HG03432 (cell line): Measurements from ENCODE around the gene USHBP1.

Experiments used
- ATAC-seq: cut with Tn5 transposase; IDR thresholded peaks from one replicate; pipeline ENCODE4 v1.9.1; 2021; ENCODE audit warnings: mild to moderate bottlenecking, moderate library complexity; ENCODE audit not compliant: unreplicated experiment

The USHBP1 gene

DNA sequence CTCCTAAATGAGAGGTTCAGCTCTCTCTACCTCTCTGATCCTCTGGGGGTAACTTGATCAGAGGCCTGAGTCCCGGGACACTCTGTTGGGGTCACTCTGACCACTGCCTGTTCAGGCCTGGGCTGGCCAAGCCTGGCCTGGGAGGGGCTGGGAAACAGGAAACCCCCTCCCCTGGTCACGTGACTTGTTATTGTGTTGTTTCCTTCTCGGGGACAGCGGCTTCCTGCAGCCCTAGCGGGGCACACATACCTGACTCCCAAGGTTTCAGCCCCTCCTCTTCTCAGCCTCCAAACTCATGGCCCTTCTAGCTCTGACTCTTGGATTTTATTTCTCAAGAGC, at the start of gene USHBP1:
Gene USHBP1 (minus strand): TSS at position 105 of the 339 bp plus-strand sequence. CDS start 446 bp downstream, outside the sequence.
- no peak for ATAC-seq

GRCh38 chr19:17314007-17314593, 49.6 kb upstream of the USHBP1 start:
- ATAC-seq, result no peak

GRCh38 chr19:17312189-17313113, 47.9 kb upstream of the USHBP1 start:
- ATAC-seq, result no peak

DNA sequence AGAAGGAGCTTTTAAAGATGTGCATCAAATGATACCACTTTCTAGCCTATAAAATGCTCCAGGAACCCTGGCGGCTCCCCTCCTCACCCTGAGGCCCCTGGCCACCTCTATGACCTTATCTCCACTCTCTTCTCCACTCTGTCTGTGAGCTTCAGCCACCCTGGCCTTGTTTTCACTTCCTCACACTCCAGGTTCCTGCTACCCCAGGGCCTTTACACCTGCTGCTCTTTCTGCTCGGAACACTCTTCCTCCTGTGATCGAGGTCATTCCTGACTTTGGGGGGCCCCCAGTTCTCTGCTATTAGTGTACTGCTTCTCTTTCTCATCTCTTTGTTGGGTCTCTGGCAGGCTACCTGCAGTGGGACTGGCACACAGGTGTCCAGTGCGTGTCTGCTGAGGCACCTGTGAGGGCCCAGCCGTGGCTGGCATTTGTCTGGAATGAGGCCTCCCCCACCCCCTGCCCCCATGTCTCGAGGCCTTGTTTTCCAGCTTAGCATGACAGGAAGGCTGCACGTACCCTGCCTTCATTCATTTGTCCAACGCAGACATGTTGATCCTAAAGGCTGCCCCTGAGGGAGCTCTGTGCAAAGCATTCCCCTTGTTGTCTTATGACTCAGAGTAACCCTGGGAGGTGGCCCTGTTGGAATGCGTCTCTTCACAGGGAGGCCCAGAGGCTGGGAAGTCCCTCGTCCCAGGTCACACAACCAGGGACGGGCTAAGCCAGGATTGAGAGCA, 47.1 kb upstream of the USHBP1 start:
- no peak for ATAC-seq

GRCh38 chr19:17309965-17310461, 45.5 kb upstream of the USHBP1 start:
- ATAC-seq, result no peak

- ATAC-seq, result peak; percentile 49
These were observed 44.8 kb upstream of the USHBP1 start, which contains the start of gene DDA1 for GRCh38 chr19:17309198-17309964. DDA1 (plus strand) TSS chr19:17309563; CDS start chr19:17309655, 92 bp downstream.

DNA sequence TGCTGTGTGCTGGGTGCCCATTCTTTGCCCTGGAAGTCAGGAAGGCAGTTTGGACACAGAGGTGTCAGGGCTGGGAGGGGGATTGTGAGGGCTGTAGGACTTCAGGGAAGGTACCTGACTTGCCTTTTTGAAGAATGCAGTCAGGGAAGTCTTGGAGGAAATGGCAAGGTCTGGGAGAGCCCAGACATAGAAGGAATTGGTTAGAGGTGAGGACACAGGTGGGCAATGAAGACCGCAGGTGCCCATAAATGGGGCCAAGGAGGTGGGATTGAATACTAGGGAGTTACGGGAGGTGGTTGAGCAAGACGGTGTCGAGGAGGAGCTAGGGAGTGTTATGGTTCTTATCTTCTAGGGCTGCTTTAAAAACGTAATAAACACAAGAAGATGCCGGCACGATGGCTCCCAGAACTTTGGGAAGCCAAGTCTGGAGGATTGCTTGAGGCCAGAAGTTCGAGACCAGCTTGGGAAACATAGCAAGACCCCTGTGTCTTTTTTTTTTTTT, 43.4 kb upstream of the USHBP1 start:
- ATAC-seq, result no peak

GRCh38 chr19:17306285-17306714, 41.8 kb upstream of the USHBP1 start:
- no peak for ATAC-seq

DNA sequence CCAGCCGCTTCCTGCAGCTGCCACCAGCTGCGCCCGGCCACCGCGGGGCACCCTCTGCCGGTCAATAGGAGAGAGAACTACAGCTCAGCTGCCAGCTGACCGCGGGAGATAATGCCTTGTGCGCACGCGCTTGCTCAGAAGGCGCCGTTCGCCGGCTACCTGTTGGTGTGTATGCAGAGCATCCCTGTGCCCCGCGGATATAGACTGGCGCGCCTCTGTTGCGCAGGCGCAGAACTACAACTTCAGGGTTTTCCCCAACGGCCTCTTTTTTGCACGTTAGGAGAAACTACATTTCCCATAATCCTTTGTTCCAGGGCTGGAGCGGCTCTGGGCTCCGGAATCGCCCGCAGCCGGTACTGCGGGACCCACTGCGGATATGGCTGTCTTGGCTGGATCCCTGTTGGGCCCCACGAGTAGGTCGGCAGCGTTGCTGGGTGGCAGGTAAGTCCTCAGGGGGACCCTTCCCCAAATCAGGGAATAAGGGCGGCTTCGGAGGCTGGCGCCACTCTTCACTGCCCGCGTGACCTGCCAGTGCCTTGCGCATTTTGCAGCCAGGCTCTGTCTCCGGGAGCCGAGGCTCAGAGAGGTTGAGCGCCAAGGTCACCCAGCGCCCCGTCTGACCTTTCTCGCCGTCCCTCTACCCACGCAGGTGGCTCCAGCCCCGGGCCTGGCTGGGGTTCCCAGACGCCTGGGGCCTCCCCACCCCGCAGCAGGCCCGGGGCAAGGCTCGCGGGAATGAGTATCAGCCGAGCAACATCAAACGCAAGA, 41.2 kb upstream of the USHBP1 start, which contains the start of gene MRPL34:
Gene MRPL34 (plus strand): TSS at position 356 of the 768 bp plus-strand sequence. CDS start 21 bp downstream, at position 377.
- peak; percentile 65 for ATAC-seq

- no peak for ATAC-seq
These were observed 40.6 kb upstream of the USHBP1 start for GRCh38 chr19:17305216-17305516.

DNA sequence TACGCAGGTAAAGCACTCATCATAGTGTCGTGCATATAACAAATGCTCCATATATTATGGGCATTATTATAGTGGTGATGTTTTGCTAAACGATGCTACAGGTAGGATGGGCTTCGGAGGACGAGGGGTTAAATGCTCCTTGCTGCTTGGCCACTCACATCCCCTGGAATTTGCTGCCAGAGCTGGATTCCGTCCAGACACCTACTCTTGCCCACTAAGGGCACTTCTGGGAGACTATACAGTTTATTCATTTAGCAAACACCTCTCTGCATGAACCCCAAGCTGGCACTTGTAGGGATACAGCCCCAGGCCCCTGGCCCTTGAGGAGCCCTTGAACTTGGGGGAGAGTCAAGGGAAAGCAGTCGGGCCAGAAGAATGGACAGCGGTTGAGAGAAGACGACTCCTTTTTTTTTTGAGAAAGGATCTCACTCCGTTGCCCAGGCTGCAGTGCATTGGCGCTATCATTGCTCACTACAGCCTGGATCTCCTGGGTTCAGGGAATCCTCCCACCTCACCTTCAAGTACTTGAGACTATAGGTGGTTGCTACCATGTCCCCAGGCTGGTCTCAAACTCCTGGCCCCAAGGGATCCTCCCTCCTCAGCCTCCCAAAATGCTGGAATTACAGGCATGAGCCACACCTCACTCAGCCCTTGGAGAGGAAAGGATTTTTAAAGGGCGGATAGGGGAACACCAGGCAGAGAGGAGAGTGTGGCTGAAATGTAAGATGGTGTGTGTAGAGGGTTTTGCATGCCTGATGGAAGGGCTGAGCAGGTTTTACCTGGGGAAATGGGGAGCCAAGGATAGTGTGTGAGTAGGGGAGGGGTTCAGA, 40.1 kb upstream of the USHBP1 start:
- ATAC-seq, result no peak

GRCh38 chr19:17303940-17304267, 39.4 kb upstream of the USHBP1 start:
- ATAC-seq, result no peak

GRCh38 chr19:17303167-17303939, 38.8 kb upstream of the USHBP1 start, which contains the start of gene ABHD8:
ABHD8 (minus strand) TSS chr19:17303425; CDS start chr19:17301616, 1,809 bp downstream.
- ATAC-seq, result peak; percentile 58

DNA sequence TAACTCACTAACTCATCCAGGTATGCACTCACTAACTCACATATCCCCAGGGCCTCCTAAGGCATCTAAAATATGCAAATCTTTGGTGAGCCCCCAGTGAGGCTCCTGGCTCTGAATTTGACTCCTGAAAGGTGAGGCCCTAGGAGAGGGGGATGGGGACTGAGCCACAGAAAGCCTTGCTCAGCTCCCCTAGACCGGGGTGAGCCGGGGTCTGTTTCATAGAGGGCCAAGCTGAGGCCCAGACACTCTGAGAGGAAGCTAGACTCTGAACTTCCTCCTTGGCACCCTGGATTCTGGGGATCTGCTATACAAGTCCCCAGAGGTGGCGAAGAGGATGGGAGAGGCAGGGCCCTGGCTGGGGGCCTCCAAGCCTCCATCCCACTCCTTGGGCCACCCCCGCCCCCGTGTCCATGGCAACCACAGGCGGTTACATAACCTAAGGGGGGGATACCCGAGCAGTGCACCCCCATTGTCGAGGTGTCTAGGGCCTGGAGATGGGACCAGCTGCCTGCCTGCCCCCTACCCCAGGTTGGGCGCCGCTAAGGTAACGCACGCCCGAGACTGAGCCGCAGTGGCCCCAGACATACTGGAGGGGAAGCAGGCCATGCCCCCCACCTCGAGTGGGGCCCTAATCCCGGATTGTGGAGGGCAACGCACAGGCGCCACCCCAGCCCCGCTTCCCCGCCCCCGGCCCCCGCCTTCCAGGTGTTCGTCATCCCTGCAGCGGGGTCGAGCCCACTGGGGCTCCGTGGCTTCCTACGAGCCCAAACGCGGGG, 38.0 kb upstream of the USHBP1 start:
- no peak for ATAC-seq

DNA sequence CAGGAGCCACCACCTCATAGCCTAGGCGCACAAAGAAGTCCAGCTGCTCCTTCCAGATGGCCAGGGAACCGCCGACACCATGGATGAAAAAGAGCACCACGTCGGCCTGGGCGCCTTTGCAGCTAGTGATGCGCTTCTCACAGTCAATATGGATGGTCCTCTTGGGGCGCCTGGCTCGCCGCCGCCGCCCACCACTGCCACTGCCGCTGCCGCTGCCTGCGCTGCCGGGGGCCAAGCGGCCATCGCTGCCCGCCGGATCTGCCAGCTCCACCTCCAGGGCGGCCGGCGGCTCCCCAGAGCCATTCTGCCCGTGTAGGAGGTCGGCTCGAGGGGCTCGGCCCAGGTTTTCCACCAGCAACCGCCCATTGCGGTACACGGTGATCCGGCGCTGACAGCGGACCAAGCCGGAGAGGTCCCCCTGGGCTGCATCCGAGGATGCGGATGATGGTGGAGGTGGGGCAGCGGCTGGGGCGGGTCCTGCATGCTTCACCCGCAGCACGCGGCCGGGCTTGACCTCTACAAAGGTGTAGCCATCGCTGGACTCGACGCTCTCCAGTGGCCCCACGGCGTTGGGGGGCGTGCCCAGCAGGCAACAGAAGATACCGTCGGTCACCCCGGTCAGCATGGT, 36.6 kb upstream of the USHBP1 start:
- no peak for ATAC-seq

DNA sequence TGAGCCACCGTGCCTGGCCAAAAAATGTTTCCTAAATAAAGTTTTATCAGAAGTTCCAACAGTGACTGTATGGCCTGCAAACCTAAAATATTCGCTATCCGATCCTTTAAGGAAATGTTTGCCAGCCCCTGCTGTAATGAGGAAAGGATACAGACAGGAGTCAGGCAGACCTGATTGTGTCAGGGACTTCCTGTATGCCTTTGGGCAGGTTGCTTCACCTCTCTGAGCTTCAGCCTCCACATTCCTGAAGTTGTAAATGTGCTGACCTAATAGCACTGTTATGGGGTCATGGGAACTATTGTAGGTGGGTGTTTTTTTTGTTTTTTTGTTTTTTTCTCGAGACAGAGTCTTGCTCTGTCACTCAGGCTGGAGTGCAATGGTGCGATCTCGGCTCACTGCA, 32.4 kb upstream of the USHBP1 start:
- no peak for ATAC-seq

DNA sequence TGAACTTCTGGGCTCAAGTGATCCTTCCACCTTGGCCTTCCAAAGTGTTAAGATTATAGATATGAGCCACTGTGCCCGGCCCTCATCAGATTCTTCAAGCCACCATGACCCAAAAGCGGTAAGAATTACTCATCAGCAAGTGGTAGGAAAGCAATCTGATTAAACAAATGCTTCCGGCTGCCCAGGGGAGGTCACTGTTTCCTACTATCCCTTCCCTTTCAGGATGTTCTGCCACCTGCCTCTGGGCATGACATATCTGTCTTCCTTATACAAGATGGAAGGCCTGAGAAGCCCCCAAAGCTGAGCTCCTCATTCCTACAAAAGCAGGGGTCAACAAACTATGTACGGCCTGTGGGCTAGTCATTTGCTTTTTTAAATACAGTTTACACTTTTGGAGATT, 31.7 kb upstream of the USHBP1 start:
- no peak for ATAC-seq
